Measurements from ENCODE around the gene UCKL1. TPM values are rescaled to one million over a fixed set of nuclear protein-coding genes. Genes with fewer than 3 reads are reported as not detected.

The UCKL1 gene
- total RNA-seq = 22.4 and 24.0 TPM in 2 replicates

GRCh38 chr20:63955827-63956663, at the start of gene UCKL1:
UCKL1 (minus strand) TSS chr20:63956416; CDS start chr20:63956372, 44 bp downstream.

GRCh38 chr20:63980806-63981728, 24.9 kb upstream of the UCKL1 start, which contains the start of gene PRPF6:
PRPF6 (plus strand) TSS chr20:63981132; CDS start chr20:63981246, 114 bp downstream.

GRCh38 chr20:63979557-63980316, 23.5 kb upstream of the UCKL1 start, which contains the start of gene SAMD10:
SAMD10 (minus strand) TSS chr20:63979642; CDS start chr20:63979467, 175 bp downstream.

GRCh38 chr20:63969838-63970713, 13.9 kb upstream of the UCKL1 start, which contains the start of gene ZNF512B:
ZNF512B (minus strand) TSS chr20:63969930; CDS start chr20:63967950, 1,980 bp downstream.

GRCh38 chr20:63894358-63895201, 61.6 kb downstream of the UCKL1 start, which contains the start of gene DNAJC5:
DNAJC5 (plus strand) TSS chr20:63895126; CDS start chr20:63928346, 33,220 bp downstream.

Other genes starting within 250 kb of the UCKL1 start
- gene ARFRP1, start 248.4 kb downstream of the UCKL1 start, total RNA-seq = 43.7 and 61.0 TPM in 2 replicates
- 23.4 and 31.4 TPM in 2 replicates for gene ZGPAT, start 248.4 kb downstream of the UCKL1 start, total RNA-seq
- gene LIME1, start 219.8 kb downstream of the UCKL1 start, total RNA-seq = 5.2 and 7.0 TPM in 2 replicates
- gene SLC2A4RG, start 216.6 kb downstream of the UCKL1 start, total RNA-seq = 32.0 and 35.4 TPM in 2 replicates
- 11.9 and 16.7 TPM in 2 replicates for gene ZBTB46, start 125.2 kb downstream of the UCKL1 start, total RNA-seq
- not detected in 2 replicates for gene ABHD16B, start 94.9 kb downstream of the UCKL1 start, total RNA-seq
- gene TPD52L2, start 91.1 kb downstream of the UCKL1 start, total RNA-seq = 159 and 171 TPM in 2 replicates
- gene DNAJC5, start 61.3 kb downstream of the UCKL1 start, total RNA-seq = 55.2 and 60.0 TPM in 2 replicates
- 7.1 and 7.6 TPM in 2 replicates for gene ZNF512B, start 13.5 kb upstream of the UCKL1 start, total RNA-seq
- 0.87 and 1.00 TPM in 2 replicates for gene SAMD10, start 23.2 kb upstream of the UCKL1 start, total RNA-seq
- gene PRPF6, start 24.7 kb upstream of the UCKL1 start, total RNA-seq = 65.7 and 73.8 TPM in 2 replicates
- gene C20orf204, start 79.8 kb upstream of the UCKL1 start, total RNA-seq = 0.77 and 1.2 TPM in 2 replicates
- gene SOX18, start 93.2 kb upstream of the UCKL1 start, total RNA-seq = 0.12 TPM in 1 of 2 replicates, not detected in the other
- gene TCEA2, start 106.8 kb upstream of the UCKL1 start, total RNA-seq = 10.8 and 24.7 TPM in 2 replicates
- 7.5 and 8.7 TPM in 2 replicates for gene RGS19, start 123.1 kb upstream of the UCKL1 start, total RNA-seq
- gene OPRL1, start 123.7 kb upstream of the UCKL1 start, total RNA-seq = 1.1 and 2.1 TPM in 2 replicates
- not detected in 2 replicates for gene LKAAEAR1, start 128.0 kb upstream of the UCKL1 start, total RNA-seq
- not detected in 2 replicates for gene NPBWR2, start 151.1 kb upstream of the UCKL1 start, total RNA-seq
- gene MYT1, start 208.0 kb upstream of the UCKL1 start, total RNA-seq = not detected in 2 replicates